C1 segment of cervical spinal cord (tissue), 14 donors: Measurements from ENCODE around the gene TDRD15.
"Not testable (repeated sequence)": the region's sequence is repeated elsewhere in the genome, so short reads cannot be mapped to it uniquely, and the experiment has no call there.

Source experiments
- DNase-seq, 14 donors: peaks; one replicate each; lab custom pipeline; 2025; lab: John Stamatoyannopoulos, UW

TDRD15 gene

GRCh38 chr2:21123473-21124393, at the start of gene TDRD15:
Gene TDRD15, plus strand, starts transcription at chr2:21123968. Its CDS starts 13,500 bp downstream, at chr2:21137468.
- peak in 1 of 14 donors; percentile 3 for DNase-seq

DNA sequence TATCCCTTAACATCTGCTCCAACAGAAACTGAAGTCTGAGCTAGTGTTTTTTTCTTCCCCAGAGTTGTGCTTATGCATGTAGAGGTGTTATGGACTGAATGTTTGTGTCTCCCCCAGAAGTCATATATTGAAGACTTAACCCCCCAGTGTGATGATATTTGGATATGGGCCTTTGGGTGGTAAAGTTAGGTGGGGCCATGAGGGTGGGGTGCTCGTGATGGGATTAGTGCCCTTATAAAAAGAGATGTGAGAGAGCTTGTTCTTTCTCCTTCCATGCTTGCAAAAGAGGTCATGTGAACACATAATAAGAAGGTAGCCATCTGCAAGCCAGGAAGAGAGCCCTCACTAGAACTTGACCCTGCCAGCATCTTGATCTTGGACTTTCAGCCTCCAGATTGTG, 45.5 kb upstream of the TDRD15 start:
- no peak for DNase-seq

- DNase-seq, result no peak
Observed at GRCh38 chr2:21083482-21083881, 40.3 kb upstream of the TDRD15 start.

DNA sequence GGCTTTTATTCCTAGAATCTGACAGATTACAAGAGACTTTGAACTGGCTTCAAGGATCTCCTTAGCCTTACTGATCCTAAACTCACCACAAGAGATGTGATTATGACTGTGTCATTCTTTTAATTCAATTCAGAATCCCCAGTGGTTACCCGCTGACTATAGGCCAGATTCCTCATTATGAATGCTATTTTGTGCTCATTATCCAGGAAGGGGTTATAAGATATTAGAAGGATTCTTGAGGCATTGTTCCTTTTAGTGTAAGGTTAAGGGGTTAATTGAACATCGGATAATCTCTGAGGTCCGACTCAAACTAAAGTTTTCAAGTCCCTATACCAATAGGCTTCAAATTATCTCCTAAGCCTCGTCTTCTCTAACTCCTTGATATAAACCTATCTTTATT, 39.4 kb upstream of the TDRD15 start:
- DNase-seq, result no peak

DNA sequence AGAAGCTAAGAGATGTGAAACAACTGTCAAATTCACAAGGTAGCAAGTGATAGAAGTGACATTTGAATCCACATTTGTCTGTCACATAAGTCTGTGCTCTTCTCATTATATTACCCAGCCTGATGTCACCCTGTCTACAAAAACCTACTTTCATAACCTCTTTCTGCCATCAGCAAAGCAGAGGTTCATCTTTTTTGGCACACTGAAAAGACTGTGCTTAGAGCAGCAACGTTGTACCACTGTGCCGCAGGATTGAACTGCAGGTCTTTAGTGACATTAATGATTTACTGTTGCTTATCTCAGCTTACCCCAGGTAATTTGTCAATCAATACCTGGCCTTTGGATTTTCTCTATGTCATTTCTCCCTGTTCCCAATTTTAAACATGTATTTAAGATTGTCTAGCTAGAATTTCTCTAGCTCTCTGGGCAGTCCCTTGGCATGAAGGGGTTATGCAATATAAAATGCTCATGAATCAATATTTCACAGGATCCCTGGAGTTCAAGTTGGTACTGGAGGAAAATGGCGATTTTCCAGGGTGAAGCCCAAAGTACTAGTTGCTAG, 31.4 kb upstream of the TDRD15 start:
- DNase-seq, result no peak

DNA sequence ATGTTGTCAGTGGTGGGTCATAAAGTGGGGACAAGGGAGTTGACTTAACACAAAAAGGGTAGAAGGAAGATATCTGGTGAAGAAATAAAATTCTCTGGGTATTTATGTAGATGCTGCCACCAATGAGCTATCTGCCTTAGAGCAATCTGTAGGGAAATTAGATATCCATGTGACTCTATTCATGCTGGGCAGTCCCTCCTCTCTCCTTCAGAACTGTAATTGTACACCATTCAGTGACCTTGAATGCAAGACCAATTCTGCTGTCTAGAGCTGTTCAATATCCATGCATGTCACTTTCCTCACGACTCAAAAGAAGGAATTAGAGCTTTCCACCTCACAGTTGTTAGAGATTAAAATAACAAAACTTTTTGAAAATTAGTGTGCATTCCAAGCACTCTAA, 28.6 kb upstream of the TDRD15 start:
- DNase-seq, result no peak

GRCh38 chr2:21095714-21096113, 28.1 kb upstream of the TDRD15 start:
- no peak for DNase-seq

GRCh38 chr2:21096458-21096857, 27.3 kb upstream of the TDRD15 start:
- no peak for DNase-seq

DNA sequence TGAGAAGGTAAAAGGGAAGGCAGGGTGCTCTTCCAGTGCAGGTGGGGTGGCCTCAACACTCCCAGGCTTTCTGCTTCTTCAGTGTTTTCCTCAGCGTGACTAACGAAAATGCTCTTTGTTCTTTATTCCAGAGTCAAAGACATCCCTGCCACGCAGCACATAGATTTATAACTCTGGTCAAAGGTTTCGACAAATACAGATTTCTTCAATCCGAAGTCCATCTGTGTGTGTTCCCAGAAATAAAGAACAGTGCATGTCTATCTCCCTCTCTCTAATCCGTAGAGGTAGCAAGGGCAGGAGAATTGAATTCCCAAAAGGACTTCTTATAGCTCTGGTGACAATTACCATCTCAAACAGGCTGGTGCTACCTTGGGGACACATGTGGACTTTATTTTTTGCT, 26.4 kb upstream of the TDRD15 start:
- no peak for DNase-seq

DNA sequence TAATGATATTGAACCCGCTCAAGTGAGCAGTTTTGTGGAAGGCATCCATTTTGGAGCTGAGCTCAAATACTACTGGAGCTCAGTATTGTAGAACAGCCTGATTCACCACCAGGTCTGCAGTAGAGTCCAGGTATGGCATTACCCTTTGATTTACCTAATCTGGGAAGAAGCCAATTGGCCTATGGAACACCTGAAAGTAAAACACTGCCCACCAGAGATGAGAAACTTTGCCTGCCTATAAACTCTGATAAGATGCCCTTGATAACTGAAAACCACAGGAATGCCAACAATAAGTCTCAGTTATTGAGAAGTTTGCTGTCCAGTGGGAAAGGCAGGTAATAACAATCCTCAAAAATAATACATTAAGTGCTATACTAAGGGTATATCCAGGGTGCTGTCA, 25.5 kb upstream of the TDRD15 start:
- no peak for DNase-seq

DNA sequence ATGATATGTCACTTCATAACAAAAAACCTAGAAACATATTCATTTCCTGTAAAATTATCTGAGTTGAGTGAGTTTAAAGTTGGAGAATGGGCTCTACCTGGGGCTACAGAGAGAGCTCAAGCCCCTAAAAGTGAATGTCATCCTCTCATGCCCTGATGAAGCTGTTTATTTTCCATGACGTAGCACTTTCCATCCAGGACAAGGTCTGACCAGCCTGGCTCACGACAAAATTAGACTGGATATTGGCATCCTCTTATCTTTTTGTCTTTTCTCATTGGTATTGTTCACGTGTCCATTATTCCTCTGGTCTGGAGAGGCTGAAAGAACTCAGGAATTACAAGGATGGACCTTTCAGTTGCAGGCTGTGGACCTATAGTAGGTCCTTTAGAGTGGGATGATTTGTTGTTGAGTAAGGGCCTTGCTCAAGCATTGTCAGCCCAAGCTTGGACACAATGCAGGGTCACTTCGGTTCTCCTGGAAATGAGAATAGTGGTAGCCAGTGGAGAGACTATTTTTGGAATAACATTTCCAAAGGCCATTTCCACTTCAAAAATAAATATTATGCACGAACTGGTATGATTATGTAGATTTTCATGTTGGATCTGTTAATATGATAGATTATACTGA, 24.4 kb upstream of the TDRD15 start:
- no peak for DNase-seq

- DNase-seq, result not testable (repeated sequence)
Observed at GRCh38 chr2:21101514-21102155, 22.1 kb upstream of the TDRD15 start.

DNA sequence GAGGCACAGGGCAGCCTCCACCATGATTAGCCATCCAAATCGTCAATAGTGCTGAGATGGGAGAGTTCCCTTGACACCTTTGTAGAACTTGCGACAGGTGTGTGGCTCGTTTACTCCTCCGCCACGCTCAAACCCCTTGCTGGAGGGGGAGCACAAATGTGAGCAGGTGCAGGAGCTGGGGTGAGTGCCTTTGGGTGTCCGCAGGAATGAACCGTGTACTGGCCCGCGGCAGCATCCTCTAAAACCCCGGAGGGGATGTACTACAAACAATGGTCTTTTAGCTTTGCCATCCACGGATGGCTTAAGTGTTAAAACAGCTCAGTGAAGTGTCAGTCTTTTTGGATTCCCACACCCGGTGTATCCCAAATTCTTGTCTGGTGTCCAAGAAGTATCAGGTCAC, 21.4 kb upstream of the TDRD15 start:
- no peak for DNase-seq

DNA sequence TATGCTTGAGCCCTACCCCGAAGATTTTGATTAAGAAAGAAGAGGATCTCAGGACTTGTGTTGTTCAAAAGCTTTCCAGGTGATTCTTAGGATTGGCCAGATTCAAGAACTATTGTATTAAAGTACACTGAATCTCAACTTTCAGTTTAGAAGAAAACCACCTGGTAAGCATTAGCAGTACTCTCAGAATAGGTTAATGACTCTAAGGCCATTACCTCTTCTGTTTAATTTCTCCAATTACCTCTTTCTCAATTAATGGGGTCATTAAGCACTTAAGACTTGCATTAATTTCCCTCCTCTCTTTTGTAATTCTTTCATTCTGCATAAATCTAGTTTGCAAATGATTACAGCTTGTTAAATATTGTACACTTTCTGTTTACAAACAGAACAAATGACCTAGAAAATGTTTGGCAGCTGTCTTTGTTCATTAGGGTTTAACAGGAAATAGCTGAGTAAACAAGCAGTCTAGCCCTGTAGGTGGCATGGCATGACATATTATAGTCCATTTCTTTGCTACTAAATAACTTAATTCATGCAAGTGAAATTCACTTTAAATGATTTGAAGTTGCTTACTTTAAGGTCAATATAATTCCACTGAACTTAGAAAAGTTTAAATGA, 20.4 kb upstream of the TDRD15 start:
- no peak for DNase-seq

GRCh38 chr2:21104030-21104660, 19.6 kb upstream of the TDRD15 start:
- DNase-seq, result no peak

DNA sequence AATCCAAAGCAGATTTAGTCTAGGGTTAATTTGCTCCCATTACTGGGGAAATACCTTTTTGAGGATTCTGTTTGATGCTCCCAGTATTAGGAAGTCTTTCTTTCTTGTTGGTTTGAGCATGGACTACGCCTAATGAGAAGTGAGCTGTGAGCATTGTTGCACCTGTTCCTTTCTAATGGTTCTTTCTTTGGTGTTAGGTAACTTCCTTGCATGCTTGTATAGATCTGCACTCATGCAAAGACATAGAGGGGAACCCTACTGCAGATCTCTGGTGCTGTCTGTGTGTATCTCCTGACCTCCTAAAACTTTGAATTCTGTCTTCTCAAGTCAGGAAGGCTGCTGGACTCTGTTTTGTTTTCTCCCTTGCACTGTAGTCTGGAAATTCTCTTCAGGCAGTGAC, 12.8 kb upstream of the TDRD15 start:
- DNase-seq, result no peak

DNA sequence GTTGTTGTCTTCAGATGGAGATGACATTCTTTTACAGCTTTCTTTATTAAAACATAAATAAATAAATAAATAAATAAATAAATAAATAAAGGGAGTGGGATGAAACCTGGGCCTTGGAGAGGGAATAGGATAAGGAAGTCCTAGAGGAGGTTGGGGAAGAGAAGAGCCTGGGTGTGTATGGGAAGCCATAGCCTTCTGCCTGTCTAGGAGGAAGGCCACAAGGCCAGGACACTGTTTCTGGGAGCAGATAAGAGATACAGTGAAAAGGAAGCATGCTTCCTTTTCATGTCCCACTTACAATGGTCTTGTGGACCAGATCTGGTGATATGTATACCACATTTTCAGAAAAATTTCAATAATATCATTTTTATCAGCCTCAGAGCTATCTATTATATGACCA, 6.1 kb upstream of the TDRD15 start:
- no peak for DNase-seq

DNA sequence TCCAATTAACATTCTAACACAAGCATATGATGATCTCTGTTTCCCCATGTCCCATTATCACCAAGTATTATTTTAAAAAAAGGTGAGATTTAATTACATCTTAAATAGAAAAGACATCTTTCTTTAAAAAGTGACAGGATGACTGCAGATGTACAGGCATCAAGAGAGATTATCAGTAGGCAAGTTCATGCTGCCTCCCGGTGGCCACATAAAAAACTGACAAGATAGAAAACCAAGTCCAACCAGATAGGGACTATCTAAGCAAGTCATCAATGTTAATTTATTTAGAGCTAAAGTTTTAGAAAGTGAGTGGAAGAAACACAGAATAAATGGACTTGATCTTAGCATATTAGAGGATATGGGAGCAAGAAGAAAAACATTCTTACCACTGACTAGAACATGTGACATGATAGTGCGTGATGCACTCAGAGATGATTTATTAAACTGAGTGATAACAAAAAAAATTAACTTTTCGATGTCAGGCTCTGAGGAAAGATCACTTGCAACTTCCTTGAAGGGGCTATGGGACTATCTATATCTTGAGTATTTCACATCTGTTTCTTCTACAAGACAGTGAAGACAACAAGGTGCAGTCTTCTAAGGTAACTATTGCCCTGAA, 5.4 kb upstream of the TDRD15 start:
- peak in 4 of 14 donors; percentile 1 to 15 (median 6) for DNase-seq

- DNase-seq, result no peak
Observed at GRCh38 chr2:21131861-21132260, 8.1 kb downstream of the TDRD15 start.

DNA sequence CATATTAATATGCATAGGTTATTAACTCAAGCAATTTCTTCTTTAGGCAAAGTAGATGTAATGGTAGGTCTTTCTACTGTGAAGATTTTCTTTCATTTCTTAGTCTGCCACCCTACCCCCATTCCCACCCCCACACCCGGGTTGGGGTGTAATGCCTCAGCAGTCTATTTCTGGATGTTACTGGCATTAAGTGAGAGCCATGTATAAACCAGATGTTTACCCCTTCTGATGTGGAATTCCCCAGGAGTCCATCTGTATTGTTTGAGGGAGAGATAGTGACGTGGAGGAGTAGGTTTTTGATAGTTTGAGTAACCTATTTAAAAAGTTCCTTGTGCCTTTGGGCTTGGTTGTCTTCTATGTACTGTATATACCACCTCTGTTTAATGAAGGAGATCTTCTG, 11.8 kb downstream of the TDRD15 start:
- no peak for DNase-seq

DNA sequence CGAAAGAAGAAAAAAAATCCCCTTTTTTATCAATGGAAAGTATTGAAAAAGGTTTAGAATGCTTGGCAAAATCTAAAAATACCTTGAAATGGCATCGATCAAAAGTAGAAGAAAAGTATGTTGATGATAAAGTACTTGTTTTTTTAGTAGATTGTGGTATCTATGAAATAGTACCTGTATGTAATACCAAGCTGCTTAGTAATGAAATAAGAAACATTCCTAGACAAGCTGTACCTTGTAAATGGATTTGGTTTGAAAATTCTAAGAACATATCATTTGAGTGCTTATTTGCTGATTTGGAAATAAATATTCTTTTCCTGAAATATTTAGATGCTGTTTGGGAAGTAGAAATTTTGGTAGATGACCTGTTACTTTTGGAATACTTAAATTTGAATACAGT, 18.4 kb downstream of the TDRD15 start:
- DNase-seq, result no peak
